ENCODE data around the gene TIMM22.
"Not testable (repeated sequence)": the region's sequence is repeated elsewhere in the genome, so short reads cannot be mapped to it uniquely, and the experiment has no call there.

Gene TIMM22

GRCh38 chr17:1039511-1040215, 42.7 kb downstream of the TIMM22 start:
- no peak for DNase-seq (ENCODE audit: low read depth in 2 of 2)

- no peak for DNase-seq (ENCODE audit: low read depth in 2 of 2)
These were observed 43.3 kb downstream of the TIMM22 start for GRCh38 chr17:1040216-1040600.

- DNase-seq (ENCODE audit: low read depth in 2 of 2), result no peak
These were observed 44.8 kb downstream of the TIMM22 start for GRCh38 chr17:1041746-1042145.

GRCh38 chr17:1042486-1042885, 45.6 kb downstream of the TIMM22 start:
- no peak for DNase-seq (ENCODE audit: low read depth in 2 of 2)

- no peak for DNase-seq (ENCODE audit: low read depth in 2 of 2)
These were observed 46.8 kb downstream of the TIMM22 start for GRCh38 chr17:1043601-1044251.

- not testable (repeated sequence) for DNase-seq (ENCODE audit: low read depth in 2 of 2)
These were observed 47.6 kb downstream of the TIMM22 start for GRCh38 chr17:1044387-1045009.

- no peak for DNase-seq (ENCODE audit: low read depth in 2 of 2)
These were observed 48.5 kb downstream of the TIMM22 start for GRCh38 chr17:1045456-1045855.

GRCh38 chr17:1047177-1047878, 50.4 kb downstream of the TIMM22 start:
- DNase-seq (ENCODE audit: low read depth in 2 of 2), result no peak

- no peak for DNase-seq (ENCODE audit: low read depth in 2 of 2)
These were observed 51.0 kb downstream of the TIMM22 start for GRCh38 chr17:1047879-1048470.

- DNase-seq (ENCODE audit: low read depth in 2 of 2), result not testable (repeated sequence)
These were observed 51.7 kb downstream of the TIMM22 start for GRCh38 chr17:1048516-1049115.

GRCh38 chr17:1049446-1050225, 52.7 kb downstream of the TIMM22 start:
- DNase-seq (ENCODE audit: low read depth in 2 of 2), result no peak

- no peak for DNase-seq (ENCODE audit: low read depth in 2 of 2)
These were observed 53.5 kb downstream of the TIMM22 start for GRCh38 chr17:1050246-1050995.

- DNase-seq (ENCODE audit: low read depth in 2 of 2), result no peak
These were observed 54.3 kb downstream of the TIMM22 start for GRCh38 chr17:1050996-1051925.
